ENCODE results near the gene NPTN.
A peak's percentile ranks its signal among the peaks of the same experiment; 100 is the strongest.

DNA sequence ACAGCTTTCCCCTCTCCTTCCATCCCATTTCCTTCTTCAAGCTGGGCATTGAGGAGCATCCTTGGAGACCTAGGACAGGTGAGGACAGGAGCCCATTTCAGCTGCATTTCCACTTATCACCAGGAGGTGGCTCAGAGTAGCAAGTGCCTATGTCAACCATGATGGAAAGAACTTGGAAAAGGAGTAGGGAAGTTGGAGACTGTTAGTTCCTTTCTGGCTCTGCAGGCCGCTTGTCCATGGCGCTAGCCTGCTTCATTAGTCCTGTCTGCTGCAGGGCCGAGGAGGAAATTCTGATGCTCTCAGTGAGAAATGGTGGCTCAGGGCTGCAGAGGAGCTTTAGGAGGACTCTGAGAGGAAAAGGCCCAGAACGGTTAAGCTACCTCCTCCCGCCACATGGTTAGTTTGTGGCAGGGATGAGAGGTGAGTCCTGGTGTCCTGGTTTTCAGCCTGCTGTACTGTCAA is 44.0 kb upstream of the NPTN start:
- TF ChIP-seq, protein P1, sequence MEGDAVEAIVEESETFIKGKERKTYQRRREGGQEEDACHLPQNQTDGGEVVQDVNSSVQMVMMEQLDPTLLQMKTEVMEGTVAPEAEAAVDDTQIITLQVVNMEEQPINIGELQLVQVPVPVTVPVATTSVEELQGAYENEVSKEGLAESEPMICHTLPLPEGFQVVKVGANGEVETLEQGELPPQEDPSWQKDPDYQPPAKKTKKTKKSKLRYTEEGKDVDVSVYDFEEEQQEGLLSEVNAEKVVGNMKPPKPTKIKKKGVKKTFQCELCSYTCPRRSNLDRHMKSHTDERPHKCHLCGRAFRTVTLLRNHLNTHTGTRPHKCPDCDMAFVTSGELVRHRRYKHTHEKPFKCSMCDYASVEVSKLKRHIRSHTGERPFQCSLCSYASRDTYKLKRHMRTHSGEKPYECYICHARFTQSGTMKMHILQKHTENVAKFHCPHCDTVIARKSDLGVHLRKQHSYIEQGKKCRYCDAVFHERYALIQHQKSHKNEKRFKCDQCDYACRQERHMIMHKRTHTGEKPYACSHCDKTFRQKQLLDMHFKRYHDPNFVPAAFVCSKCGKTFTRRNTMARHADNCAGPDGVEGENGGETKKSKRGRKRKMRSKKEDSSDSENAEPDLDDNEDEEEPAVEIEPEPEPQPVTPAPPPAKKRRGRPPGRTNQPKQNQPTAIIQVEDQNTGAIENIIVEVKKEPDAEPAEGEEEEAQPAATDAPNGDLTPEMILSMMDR (IDR thresholded peaks at IDR 0.05): peak; percentile 73 to 88 (median 82)
- no peak for TF ChIP-seq POLR2A (IDR thresholded peaks at IDR 0.05)
